ENCODE measurements around the gene C1orf210. TPM values are rescaled to one million over a fixed set of nuclear protein-coding genes. Genes with fewer than 3 reads are reported as not detected.
A peak's percentile ranks its signal among the peaks of the same experiment; 100 is the strongest.

The C1orf210 gene
- total RNA-seq, 1 donor from 2014 or later: not detected

GRCh38 chr1:43293896-43294760 is 8.7 kb upstream of the C1orf210 start:
- DNase-seq: peak; percentile 87

DNA sequence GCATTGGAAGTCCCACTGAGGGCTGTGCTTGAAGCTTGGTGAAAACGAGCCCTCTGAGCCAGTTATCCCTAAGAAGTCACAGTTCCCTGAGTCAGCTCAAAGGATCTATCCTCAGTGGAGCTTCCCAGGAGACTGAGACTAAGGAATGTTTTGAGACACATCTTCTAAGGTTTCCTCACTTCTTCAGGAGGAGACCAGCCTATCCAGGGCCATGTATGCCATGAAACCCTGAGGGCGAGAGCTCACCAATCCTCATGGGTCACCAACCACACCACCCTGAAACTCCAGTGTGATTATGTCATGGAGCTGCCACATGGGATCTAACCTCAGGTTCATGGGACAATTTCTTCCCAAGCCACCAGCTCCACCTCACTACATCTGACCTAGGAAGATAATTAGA is 7.8 kb upstream of the C1orf210 start:
- no peak for DNase-seq

GRCh38 chr1:43292679-43293078 is 7.3 kb upstream of the C1orf210 start:
- no peak for DNase-seq

GRCh38 chr1:43292216-43292615 is 6.8 kb upstream of the C1orf210 start:
- no peak for DNase-seq

GRCh38 chr1:43288785-43289706 is 3.7 kb upstream of the C1orf210 start:
- DNase-seq: no peak

DNA sequence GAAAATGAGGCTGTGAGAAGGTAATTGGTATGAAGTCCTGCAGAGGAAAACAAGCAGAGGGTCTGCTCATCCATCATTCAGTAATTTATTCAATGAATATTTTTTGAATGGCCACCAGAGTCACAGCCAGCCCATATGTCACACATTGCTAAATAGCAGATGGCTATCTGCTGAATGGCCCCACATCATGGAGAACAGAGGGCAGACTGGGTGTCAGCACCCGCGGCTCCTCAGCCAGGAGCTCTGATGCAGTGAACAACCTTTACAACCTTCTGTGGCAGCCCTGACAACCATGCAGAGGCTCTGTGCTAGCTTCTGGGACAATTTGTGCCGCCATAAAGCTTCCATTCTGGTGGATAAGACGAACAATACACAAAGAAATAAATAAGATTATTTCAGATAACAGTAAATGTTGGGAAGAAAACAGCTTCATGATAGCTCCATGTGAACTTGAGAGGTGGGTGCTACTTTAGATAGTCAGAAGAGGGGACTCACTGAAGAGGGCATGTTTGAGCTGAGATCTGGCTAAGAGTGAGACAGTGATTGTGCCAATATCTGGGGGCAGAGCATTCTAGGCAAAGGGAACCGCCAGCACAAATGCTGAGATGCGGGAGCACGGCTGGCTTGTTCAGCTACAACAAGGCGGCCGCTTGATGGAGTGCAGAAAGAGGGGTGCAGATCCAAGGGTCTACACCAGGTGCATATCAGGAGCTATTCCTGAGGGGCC is 2.8 kb upstream of the C1orf210 start:
- DNase-seq: no peak

GRCh38 chr1:43286533-43286932 is 1.2 kb upstream of the C1orf210 start:
- DNase-seq: no peak

DNA sequence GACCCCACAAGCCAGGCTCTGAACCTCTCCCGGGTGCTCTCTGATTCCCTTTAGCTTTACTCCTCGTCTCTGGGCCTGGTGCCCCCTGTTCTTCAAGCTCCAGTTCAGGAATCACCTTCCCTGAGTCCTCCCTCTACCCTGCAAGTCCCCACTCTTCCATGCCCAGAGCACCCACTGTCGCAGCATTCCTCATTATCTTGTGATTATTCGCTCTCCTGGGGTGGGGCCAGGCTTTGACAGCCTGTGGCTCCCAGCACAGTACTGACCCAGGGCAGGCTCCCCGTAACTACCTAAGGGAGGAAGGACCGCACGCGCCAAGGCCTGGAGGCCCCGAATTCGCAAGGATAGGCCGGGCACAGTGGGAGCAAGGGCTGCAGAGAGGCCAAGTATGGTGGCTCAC is 734 bp upstream of the C1orf210 start:
- no peak for DNase-seq

DNA sequence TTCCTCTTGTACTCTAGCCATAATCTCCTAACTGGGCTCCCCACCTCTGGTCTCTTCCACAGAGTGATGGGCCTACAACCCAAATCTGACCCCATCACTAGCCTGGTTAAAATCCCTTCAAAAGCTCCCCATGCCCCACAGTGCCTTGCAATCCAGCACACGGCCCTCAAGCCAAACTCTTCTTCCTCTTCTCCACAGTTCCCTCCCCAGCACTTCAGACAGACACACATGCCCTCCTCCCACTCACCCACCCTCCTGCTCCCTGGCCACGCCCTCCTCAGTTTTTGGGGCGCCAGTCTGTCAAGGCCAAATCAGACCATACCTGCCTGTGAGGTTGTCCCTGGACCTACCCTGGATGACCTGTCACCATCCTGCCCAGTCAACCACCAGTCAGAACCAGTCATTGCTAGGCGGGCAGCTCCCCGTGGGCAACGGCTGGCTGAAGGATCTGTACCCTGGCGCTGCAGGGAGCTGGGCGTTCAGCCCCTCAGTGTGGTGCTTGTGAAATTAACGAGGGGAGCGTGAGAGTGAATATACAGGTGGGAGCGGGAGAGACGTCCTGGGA is 753 bp downstream of the C1orf210 start:
- DNase-seq: no peak

DNA sequence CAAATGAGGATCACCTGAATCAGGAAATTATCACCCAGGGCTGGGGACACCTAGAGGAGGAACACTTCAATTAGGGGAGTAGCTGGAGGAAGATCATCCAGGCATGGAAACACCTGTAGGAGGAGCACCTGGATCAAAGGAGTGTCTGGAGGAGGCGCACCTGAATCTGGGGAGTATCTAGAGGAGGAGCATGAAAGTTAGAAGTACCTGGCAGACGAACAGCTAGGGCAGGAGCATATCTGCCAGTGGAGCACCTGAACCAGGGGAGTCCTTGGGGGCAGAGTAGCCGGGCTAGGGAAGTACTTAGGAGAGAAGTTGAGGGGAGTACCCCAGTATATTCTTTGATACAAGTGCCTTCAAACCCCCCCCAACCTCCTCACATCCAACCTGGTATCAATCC is 1.3 kb downstream of the C1orf210 start:
- DNase-seq: no peak

DNA sequence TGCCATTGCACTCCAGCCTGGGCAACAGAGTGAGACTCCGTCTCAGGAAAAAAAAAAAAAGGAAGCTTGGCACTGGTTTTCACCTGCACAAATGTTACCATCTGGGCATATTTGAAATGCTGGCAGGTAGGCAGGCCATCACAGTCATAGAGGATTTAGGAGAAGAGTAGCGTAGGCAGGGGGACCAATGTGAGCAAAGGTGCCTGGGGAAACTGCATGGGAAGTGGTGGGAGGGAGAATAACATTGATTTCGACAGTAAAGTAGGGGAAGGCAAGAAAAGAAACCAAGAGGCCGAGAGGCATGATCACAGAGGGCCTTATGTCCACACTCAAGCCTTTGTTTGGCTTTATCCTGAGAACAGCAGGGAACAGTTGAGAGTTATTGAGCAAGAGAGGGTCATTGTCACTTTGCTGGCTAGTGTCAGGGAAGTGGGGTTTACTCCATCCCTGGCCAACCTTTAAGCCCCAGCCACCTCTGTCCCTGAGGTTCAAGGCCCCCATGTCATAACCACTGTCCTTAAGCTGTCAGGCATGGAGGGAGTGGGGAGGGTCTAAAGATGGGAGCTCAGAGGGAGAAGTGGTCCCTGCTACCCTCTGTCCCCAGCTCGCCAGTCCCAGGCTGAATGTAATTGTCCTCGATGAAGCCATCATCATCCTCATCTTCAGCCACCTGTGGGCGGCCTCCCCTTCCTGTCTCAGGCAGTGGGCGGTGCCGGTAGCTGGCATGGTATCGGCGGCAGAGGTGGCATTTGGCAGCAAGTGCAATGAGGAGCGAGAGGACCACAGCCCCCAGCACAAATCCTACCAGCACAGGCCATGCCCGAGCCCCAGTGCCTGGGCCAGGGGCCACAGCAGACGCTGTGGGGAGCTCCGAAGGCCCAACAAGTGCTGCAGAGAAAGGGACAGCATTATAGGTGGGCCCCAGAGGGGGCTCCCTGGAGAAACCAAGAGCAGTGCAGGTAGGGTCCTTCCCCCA is 2.9 kb downstream of the C1orf210 start:
- no peak for DNase-seq

DNA sequence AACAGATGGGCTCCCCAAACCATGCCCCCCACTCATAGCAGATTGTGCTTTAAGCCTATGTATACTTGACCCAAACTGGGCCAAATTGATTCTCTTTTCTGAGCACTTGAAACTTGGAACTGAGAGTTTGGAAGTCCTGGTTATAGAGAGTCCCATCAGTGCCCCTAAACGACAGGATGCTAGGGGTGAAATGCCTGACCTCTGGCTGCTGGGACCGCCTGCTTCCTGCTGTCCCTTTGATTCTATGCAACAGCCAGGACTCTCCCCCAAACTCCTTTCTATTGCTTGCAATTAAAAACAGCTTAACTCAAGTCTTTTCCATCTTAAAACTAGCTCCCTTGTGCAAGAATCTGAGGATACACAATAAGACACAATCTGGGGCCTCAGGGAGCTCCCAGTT is 4.7 kb downstream of the C1orf210 start:
- DNase-seq: no peak

- DNase-seq: no peak
Measured at GRCh38 chr1:43279666-43280065, 5.7 kb downstream of the C1orf210 start.

DNA sequence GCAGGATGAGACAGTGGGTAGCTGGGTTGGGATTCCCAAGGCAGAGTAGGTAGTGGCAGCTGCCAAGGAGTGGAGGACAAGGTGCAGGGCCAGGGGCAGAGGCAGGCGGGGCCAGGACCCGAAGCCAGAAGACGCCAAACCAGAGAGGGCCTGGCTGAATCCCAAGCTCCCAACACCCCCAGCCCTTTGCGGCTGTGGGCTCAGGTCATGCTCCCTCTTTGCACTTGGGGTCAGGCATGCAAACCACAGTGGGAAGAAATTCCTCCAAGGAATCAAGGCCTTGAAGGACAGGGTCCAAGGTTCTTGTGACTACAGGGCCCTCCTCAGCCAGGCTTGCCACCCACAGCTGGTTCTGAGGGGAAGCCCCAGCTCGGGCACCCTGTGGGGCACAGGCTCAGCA is 6.2 kb downstream of the C1orf210 start:
- DNase-seq: no peak

- no peak for DNase-seq
Measured at GRCh38 chr1:43277116-43277876, 8.1 kb downstream of the C1orf210 start.

DNA sequence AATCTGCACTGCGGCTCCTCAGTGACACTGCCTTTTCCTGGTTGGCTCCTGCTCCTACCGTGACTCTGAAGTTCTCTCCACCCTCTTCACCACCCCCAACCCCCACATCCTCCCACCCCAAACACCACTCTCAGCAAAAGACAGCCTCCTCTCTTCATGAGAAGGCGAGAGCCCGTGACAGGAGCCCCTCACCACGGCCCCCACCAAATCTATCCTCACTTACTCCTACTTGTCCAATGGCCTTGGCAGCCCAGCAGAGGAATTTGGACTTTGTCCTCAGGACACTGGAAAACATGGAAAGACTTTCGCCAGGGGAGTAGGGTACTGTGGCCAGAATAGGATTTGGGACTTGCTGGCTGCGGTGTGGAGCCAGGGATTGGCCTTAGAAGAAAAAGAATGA is 8.7 kb downstream of the C1orf210 start:
- DNase-seq: no peak

- no peak for DNase-seq
Measured at GRCh38 chr1:43275826-43276620, 9.4 kb downstream of the C1orf210 start.

GRCh38 chr1:43274804-43275180 is 10.6 kb downstream of the C1orf210 start:
- DNase-seq: no peak

- peak; percentile 84 for DNase-seq
Measured at GRCh38 chr1:43274125-43274803, 11.1 kb downstream of the C1orf210 start.
